Measurements from ENCODE around the gene SERINC3.

SERINC3 gene

GRCh38 chr20:44523746-44524145 lies 1.9 kb upstream of the SERINC3 start:
- Mint-ChIP-seq H3K27ac (no peak overlapping the region), H3K36me3 (ENCODE audit: low read depth) (peaks cover 13% of the 10 kb centered on the region), H3K4me3 (no peak overlapping the region), H3K9me3 (no peaks in the 10 kb centered on the region), H3K4me1 (ENCODE audit: low read depth) (peaks cover 25% of the 10 kb centered on the region), H3K27me3 (peaks cover 4% of the 10 kb centered on the region)
- intact Hi-C loops (cut with micrococcal nuclease) = loop anchor here (5.0 kb wide), 1 partner anchor 311 kb away; the partner anchor contains the start of gene OSER1

- no peak overlapping the region for H3K4me3 Mint-ChIP-seq
- peaks cover 28% of the 10 kb centered on the region for H3K4me1 Mint-ChIP-seq (ENCODE audit: low read depth)
- H3K9me3 Mint-ChIP-seq = no peaks in the 10 kb centered on the region
- H3K27ac Mint-ChIP-seq = no peak overlapping the region
- H3K27me3 Mint-ChIP-seq = no peaks in the 10 kb centered on the region
- intact Hi-C loops (cut with micrococcal nuclease) = loop anchor here (1.0 to 5.0 kb wide), 2 partner anchors 48 to 311 kb away; partner anchors contain the start of genes OSER1 and TTPAL
- H3K36me3 Mint-ChIP-seq (ENCODE audit: low read depth) = peaks cover 17% of the 10 kb centered on the region
Observed at GRCh38 chr20:44522841-44523240, 971 bp upstream of the SERINC3 start.

- Mint-ChIP-seq H3K27me3 (no peaks in the 10 kb centered on the region), H3K9me3 (no peaks in the 10 kb centered on the region), H3K27ac (peak overlapping the region; percentile 94), H3K4me3 (peak overlapping the region; percentile 82), H3K36me3 (ENCODE audit: low read depth) (peaks cover 32% of the 10 kb centered on the region), H3K4me1 (ENCODE audit: low read depth) (peaks cover 30% of the 10 kb centered on the region)
- intact Hi-C loops (cut with micrococcal nuclease) = loop anchor here (2.0 to 5.0 kb wide), 2 partner anchors 90 to 309 kb away; partner anchors contain the start of gene OSER1
Observed at GRCh38 chr20:44520881-44521280, 989 bp downstream of the SERINC3 start.

GRCh38 chr20:44518248-44518647 lies 3.6 kb downstream of the SERINC3 start:
- no peak overlapping the region for H3K27ac Mint-ChIP-seq
- H3K9me3 Mint-ChIP-seq = no peaks in the 10 kb centered on the region
- intact Hi-C loops (cut with micrococcal nuclease) = no loop called here
- H3K27me3 Mint-ChIP-seq = no peaks in the 10 kb centered on the region
- H3K4me1 Mint-ChIP-seq (ENCODE audit: low read depth) = peaks cover 30% of the 10 kb centered on the region
- no peak overlapping the region for H3K4me3 Mint-ChIP-seq
- H3K36me3 Mint-ChIP-seq (ENCODE audit: low read depth) = peaks cover 47% of the 10 kb centered on the region

- Mint-ChIP-seq H3K4me3 (no peak overlapping the region), H3K27ac (no peak overlapping the region), H3K36me3 (ENCODE audit: low read depth) (peaks cover 55% of the 10 kb centered on the region), H3K4me1 (ENCODE audit: low read depth) (peaks cover 30% of the 10 kb centered on the region), H3K9me3 (no peaks in the 10 kb centered on the region), H3K27me3 (no peaks in the 10 kb centered on the region)
- intact Hi-C loops (cut with micrococcal nuclease) = no loop called here
Observed at GRCh38 chr20:44517454-44517853, 4.4 kb downstream of the SERINC3 start.

GRCh38 chr20:44516491-44516890 lies 5.4 kb downstream of the SERINC3 start:
- Mint-ChIP-seq H3K27ac (no peak overlapping the region), H3K36me3 (ENCODE audit: low read depth) (peaks cover 60% of the 10 kb centered on the region)

GRCh38 chr20:44513871-44514270 lies 8.0 kb downstream of the SERINC3 start:
- H3K9me3 Mint-ChIP-seq = no peaks in the 10 kb centered on the region
- peaks cover 76% of the 10 kb centered on the region for H3K36me3 Mint-ChIP-seq (ENCODE audit: low read depth)
- H3K4me1 Mint-ChIP-seq (ENCODE audit: low read depth) = peaks cover 11% of the 10 kb centered on the region
- H3K27me3 Mint-ChIP-seq = no peaks in the 10 kb centered on the region
- intact Hi-C loops (cut with micrococcal nuclease) = no loop called here
- H3K4me3 Mint-ChIP-seq = no peak overlapping the region
- no peak overlapping the region for H3K27ac Mint-ChIP-seq

More at GRCh38 chr20:44516491-44516890, 5.4 kb downstream of the SERINC3 start:
- no peak overlapping the region for H3K4me3 Mint-ChIP-seq
- intact Hi-C loops (cut with micrococcal nuclease) = no loop called here
- peaks cover 30% of the 10 kb centered on the region for H3K4me1 Mint-ChIP-seq (ENCODE audit: low read depth)
- no peaks in the 10 kb centered on the region for H3K27me3 Mint-ChIP-seq
- H3K9me3 Mint-ChIP-seq = no peaks in the 10 kb centered on the region

GRCh38 chr20:44509762-44510161 lies 12.1 kb downstream of the SERINC3 start:
- Mint-ChIP-seq H3K36me3 (ENCODE audit: low read depth) (peaks cover 90% of the 10 kb centered on the region), H3K4me1 (ENCODE audit: low read depth) (no peaks in the 10 kb centered on the region), H3K27ac (no peak overlapping the region), H3K27me3 (no peaks in the 10 kb centered on the region), H3K4me3 (no peak overlapping the region), H3K9me3 (no peaks in the 10 kb centered on the region)
- intact Hi-C loops (cut with micrococcal nuclease) = no loop called here

- Mint-ChIP-seq H3K27ac (no peak overlapping the region), H3K4me1 (ENCODE audit: low read depth) (no peaks in the 10 kb centered on the region), H3K36me3 (ENCODE audit: low read depth) (peaks cover 99% of the 10 kb centered on the region), H3K4me3 (no peak overlapping the region), H3K27me3 (no peaks in the 10 kb centered on the region), H3K9me3 (no peaks in the 10 kb centered on the region)
- intact Hi-C loops (cut with micrococcal nuclease) = no loop called here
Observed at GRCh38 chr20:44504402-44505307, 17.2 kb downstream of the SERINC3 start.

- H3K4me1 Mint-ChIP-seq (ENCODE audit: low read depth) = no peaks in the 10 kb centered on the region
- peaks cover 97% of the 10 kb centered on the region for H3K36me3 Mint-ChIP-seq (ENCODE audit: low read depth)
- H3K27me3 Mint-ChIP-seq = no peaks in the 10 kb centered on the region
- H3K4me3 Mint-ChIP-seq = no peak overlapping the region
- H3K27ac Mint-ChIP-seq = no peak overlapping the region
- intact Hi-C loops (cut with micrococcal nuclease) = no loop called here
- H3K9me3 Mint-ChIP-seq = no peaks in the 10 kb centered on the region
Observed at GRCh38 chr20:44502968-44503367, 18.9 kb downstream of the SERINC3 start.

GRCh38 chr20:44501448-44501847 lies 20.4 kb downstream of the SERINC3 start:
- no peaks in the 10 kb centered on the region for H3K9me3 Mint-ChIP-seq
- H3K27ac Mint-ChIP-seq = no peak overlapping the region
- H3K4me3 Mint-ChIP-seq = no peak overlapping the region

GRCh38 chr20:44500221-44500620 lies 21.6 kb downstream of the SERINC3 start:
- intact Hi-C loops (cut with micrococcal nuclease) = no loop called here

More at GRCh38 chr20:44501448-44501847, 20.4 kb downstream of the SERINC3 start:
- Mint-ChIP-seq H3K4me1 (ENCODE audit: low read depth) (peaks cover 5% of the 10 kb centered on the region), H3K36me3 (ENCODE audit: low read depth) (peaks cover 97% of the 10 kb centered on the region), H3K27me3 (no peaks in the 10 kb centered on the region)
- intact Hi-C loops (cut with micrococcal nuclease) = no loop called here

GRCh38 chr20:44497761-44498160 lies 24.1 kb downstream of the SERINC3 start:
- intact Hi-C loops (cut with micrococcal nuclease) = no loop called here
- H3K4me1 Mint-ChIP-seq (ENCODE audit: low read depth) = peaks cover 5% of the 10 kb centered on the region
- H3K36me3 Mint-ChIP-seq (ENCODE audit: low read depth) = peaks cover 97% of the 10 kb centered on the region
- no peaks in the 10 kb centered on the region for H3K27me3 Mint-ChIP-seq
- no peak overlapping the region for H3K27ac Mint-ChIP-seq
- no peaks in the 10 kb centered on the region for H3K9me3 Mint-ChIP-seq
- no peak overlapping the region for H3K4me3 Mint-ChIP-seq

More at GRCh38 chr20:44500221-44500620, 21.6 kb downstream of the SERINC3 start:
- no peak overlapping the region for H3K27ac Mint-ChIP-seq
- H3K9me3 Mint-ChIP-seq = no peaks in the 10 kb centered on the region
- H3K27me3 Mint-ChIP-seq = no peaks in the 10 kb centered on the region
- peaks cover 5% of the 10 kb centered on the region for H3K4me1 Mint-ChIP-seq (ENCODE audit: low read depth)
- peaks cover 97% of the 10 kb centered on the region for H3K36me3 Mint-ChIP-seq (ENCODE audit: low read depth)
- no peak overlapping the region for H3K4me3 Mint-ChIP-seq

GRCh38 chr20:44496976-44497375 lies 24.9 kb downstream of the SERINC3 start:
- Mint-ChIP-seq H3K4me1 (ENCODE audit: low read depth) (peaks cover 5% of the 10 kb centered on the region), H3K4me3 (no peak overlapping the region), H3K27me3 (no peaks in the 10 kb centered on the region), H3K27ac (no peak overlapping the region), H3K9me3 (no peaks in the 10 kb centered on the region), H3K36me3 (ENCODE audit: low read depth) (peaks cover 97% of the 10 kb centered on the region)
- intact Hi-C loops (cut with micrococcal nuclease) = no loop called here

Data from dendritic cell treated with granulocyte-macrophage colony-stimulating factor and Interleukin-4, amounts not matched to agents 40 ng/mL and 50 ng/mL, for 4 days (primary cell).